Neural progenitor cell (in vitro differentiated cells): ENCODE data around the gene HILPDA.

Source experiments
- EZH2 ChIP-seq: fragments of 200-600 bp; sonication (generic); IDR thresholded peaks from 2 replicates; pipeline ENCODE4 v1.6.1; 2017; ENCODE audit warnings: antibody characterized with exemption, mild to moderate bottlenecking, moderate library complexity
- TF ChIP-seq, protein P1 (sequence below): fragments of 200-600 bp; sonication (generic); IDR thresholded peaks from 2 replicates; pipeline ENCODE4 v1.5.1; 2017; ENCODE audit warnings: antibody characterized with exemption, mild to moderate bottlenecking

DNA sequence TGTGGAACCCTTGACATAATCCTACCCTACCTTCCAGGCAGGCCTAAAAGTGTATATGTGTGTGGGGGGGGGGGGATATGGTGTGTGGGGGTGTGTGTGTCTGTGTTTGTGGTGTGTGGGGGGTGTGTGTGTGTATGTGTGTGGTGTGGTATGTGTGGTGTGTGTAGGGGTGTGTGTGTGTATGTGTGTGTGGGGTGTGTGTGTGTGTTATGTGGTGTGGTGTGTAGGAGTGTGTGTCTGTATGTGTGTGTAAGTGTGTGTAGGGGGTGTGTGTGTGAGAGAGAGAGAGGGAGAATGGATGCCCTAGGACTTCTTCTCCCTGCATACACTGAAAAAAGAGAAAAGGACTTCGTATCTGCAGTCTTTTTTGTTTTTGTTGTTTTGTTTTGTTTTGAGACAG, 33.6 kb upstream of the HILPDA start:
- TF ChIP-seq, protein P1, sequence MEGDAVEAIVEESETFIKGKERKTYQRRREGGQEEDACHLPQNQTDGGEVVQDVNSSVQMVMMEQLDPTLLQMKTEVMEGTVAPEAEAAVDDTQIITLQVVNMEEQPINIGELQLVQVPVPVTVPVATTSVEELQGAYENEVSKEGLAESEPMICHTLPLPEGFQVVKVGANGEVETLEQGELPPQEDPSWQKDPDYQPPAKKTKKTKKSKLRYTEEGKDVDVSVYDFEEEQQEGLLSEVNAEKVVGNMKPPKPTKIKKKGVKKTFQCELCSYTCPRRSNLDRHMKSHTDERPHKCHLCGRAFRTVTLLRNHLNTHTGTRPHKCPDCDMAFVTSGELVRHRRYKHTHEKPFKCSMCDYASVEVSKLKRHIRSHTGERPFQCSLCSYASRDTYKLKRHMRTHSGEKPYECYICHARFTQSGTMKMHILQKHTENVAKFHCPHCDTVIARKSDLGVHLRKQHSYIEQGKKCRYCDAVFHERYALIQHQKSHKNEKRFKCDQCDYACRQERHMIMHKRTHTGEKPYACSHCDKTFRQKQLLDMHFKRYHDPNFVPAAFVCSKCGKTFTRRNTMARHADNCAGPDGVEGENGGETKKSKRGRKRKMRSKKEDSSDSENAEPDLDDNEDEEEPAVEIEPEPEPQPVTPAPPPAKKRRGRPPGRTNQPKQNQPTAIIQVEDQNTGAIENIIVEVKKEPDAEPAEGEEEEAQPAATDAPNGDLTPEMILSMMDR, result no peak
- no peak for TF ChIP-seq EZH2
